DMS53 treated with DMSO at 0.1 percent for 48 hours (cell line): Measurements from ENCODE around the gene LSR.
"Not testable (repeated sequence)": the region's sequence is repeated elsewhere in the genome, so short reads cannot be mapped to it uniquely, and the experiment has no call there.

Experiments
- DNase-seq: peaks from one replicate; lab custom pipeline; 2025; ENCODE audit not compliant: unreplicated experiment; lab: John Stamatoyannopoulos, UW

The LSR gene

GRCh38 chr19:35284153-35285094 lies 35.6 kb downstream of the LSR start:
- DNase-seq, result no peak

- DNase-seq, result no peak
These were observed 36.3 kb downstream of the LSR start for GRCh38 chr19:35285095-35285449.

DNA sequence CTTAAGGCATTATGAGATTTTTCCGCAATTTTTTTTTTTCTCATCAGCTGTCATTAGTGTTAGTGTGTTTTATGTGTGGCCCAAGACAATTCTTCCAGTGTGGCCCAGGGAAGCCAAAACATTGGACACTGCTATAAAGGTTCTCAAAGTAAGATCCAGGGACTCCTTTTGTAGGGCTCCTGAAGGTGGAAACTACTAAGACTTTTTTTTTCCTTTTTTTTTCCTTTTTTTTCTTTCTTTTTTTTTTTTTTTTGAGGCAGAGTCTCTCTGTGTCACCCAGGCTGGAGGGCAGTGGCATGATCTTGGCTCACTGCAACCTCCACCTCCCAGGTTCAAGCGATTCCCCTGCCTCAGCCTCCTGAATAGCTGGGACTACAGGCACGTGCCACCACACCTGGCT lies 36.7 kb downstream of the LSR start:
- not testable (repeated sequence) for DNase-seq

- DNase-seq, result not testable (repeated sequence)
These were observed 37.3 kb downstream of the LSR start for GRCh38 chr19:35286101-35286500.

GRCh38 chr19:35287713-35288112 lies 38.9 kb downstream of the LSR start:
- no peak for DNase-seq

- no peak for DNase-seq
These were observed 39.5 kb downstream of the LSR start for GRCh38 chr19:35288331-35288730.

GRCh38 chr19:35288906-35289305 lies 40.1 kb downstream of the LSR start:
- no peak for DNase-seq

DNA sequence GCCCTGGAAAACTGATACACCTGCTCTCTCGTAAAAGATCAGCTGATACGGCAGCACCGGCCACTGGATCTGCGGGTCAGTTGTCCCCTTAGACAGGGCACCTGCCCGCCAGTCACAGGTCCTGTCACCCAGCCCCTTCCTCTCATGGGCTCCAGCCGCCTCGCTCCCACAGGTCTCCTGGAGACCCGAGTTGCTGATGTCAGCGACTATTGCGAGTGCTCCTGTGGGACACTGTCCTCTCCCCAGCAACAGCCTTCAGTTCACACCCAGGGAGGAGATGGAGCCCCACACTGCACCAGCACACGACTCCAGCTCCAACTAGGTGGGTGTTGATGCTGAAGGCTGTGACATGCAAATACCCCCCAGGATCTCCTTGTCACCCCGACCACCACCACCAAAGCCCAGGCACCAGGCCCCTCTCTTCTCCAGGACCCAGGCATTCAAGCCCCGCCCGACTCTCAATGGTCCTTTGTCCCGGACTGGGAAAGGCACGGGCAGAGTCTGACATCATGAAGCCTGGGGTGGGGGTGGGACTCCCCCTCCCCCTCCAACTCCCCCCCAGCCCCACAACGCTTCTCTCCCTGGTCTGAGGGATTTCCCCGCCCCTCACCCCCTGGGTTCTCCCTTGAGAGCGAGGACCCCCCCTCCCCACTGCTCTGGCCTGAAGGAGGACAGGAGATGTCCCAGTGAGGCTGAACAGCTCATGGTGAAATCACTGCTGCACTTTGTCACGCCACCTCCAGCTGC lies 41.8 kb downstream of the LSR start:
- DNase-seq, result no peak

GRCh38 chr19:35291259-35291658 lies 42.5 kb downstream of the LSR start:
- no peak for DNase-seq

DNA sequence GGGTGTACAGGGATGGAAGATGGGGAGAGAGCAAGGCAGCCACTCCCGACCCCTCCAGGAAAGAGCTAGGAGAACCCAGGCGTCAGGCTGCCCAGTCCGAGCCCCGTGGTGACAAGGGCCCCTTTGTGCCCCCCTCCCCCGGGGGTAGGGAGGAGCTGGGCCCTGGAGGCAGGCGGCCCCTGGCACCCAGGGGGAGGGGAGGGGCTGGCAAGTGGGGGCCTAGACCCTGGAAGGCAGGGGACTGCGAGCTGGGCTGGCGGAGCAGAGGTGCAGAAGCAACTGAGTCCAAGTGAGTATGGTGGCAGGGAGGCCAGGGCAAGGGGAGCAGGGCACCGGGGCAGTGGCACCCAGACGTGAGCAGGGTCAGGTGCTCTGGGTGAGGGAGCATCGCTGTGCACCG lies 43.1 kb downstream of the LSR start, which contains the start of gene MAG:
MAG (plus strand) TSS at position 246 of the 400 bp plus-strand sequence. CDS start 3,248 bp downstream, outside the sequence.
- DNase-seq, result no peak

GRCh38 chr19:35292421-35293362 lies 43.9 kb downstream of the LSR start:
- DNase-seq, result peak; percentile 73

GRCh38 chr19:35293363-35293739 lies 44.5 kb downstream of the LSR start:
- DNase-seq, result no peak

DNA sequence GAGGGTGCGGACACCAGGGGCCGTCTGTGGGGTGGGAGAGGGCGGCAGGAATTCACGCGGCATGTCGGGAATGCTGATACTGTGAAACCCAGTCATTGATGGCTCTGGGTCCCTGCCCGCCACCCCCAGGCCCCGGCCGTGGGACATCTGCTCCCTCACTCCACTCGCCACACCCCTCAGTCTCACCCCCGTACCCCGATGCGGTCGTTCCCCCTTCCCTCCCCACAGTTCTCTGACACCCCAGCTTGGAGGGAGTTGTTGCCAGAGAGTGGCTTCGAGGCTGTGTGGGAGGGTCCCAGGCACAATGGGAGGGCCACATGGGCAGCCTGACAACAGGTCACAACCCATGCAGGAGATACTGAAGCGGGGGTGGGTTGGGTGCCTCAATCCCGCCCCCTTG lies 45.0 kb downstream of the LSR start:
- DNase-seq, result no peak

DNA sequence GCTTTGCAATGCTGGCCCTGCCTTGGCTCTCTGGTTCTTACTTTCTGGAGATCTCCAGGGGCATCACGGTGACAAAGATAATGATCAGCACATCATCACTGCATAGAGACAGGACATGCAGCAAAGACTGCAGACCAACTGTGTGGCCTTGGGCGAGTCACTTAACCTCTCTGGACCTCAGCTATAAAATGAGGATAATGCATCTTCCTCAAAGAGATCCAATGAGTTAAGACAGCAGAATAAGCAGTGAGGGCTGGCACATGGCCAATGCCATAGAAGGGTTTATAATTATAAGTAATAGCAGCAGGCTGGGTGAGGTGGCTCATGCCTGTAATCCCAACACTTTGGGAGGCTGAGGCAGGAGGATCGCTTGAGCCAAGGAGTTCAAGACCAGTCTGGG lies 45.5 kb downstream of the LSR start:
- no peak for DNase-seq

DNA sequence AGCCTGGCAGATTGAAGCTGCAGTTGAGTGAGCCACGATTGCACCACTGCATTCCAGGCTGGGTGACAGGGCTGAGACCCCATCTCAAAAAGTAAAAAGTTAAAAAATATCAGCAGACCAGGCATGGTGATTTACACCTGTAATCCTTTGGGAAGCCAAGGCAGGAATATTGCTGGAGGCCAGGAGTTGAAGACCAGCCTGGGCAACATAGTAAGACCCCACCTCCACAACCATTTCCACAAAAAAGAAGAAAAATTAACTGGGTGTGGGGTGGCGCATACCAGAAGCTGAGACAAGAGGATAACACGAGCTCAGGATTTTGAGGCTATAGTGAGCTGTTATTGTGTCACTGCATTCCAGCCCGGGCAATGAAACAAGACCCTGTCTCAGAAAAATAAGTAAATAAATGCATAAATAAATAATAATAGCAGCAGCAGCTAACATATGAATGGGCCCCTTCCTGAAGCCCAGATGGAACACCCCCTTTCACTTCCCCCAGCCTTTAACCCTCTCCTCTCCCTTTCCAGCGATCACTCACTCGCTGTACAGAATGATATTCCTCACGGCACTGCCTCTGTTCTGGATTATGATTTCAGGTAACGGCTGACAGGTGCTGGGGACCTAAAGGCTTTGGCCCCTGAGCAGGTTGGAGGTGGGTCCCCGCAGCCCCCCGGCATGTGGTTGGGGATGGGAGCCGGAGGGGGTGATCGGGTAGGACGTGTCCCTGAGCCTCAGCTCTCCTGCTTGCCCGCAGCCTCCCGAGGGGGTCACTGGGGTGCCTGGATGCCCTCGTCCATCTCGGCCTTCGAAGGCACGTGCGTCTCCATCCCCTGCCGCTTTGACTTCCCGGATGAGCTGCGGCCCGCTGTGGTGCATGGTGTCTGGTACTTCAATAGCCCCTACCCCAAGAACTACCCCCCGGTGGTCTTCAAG lies 46.3 kb downstream of the LSR start:
- no peak for DNase-seq

DNA sequence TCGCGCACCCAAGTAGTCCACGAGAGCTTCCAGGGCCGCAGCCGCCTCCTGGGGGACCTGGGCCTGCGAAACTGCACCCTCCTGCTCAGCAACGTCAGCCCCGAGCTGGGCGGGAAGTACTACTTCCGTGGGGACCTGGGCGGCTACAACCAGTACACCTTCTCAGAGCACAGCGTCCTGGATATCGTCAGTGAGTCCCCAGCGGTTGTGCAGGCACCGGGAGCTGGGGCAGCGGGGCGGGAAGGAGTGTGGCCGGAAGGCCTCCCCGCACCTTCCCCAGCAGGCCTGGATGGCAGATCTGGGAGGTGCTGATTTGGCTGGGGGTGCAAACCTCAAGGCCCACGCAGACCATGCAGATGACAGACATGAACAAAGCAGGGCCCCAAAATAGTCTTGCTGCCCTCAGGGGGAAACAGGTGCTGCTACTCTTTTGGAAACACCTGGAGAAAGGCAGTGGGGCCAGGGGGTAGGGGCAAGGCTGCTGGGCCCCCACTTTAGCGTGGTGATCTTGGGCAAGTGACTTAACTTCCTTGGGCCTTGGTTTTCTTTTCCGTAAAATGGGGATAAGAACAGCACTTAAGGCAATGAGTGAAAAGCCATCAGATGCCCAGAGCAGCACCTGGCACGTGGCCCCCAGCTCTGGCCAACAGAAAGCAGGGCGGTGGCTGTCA lies 47.1 kb downstream of the LSR start:
- no peak for DNase-seq

GRCh38 chr19:35296644-35297514 lies 48.1 kb downstream of the LSR start:
- no peak for DNase-seq

DNA sequence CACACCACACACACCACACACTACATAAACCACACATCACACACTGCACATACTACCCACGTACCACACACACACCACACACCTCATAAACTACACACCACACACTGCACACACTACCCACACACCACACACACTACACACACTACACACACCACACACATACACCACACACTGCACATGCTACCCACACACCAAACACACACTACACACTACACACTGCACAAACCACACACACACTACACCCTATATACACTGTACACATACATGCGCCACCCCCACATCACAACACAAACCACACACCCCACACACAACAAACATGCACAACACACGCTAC lies 48.7 kb downstream of the LSR start:
- DNase-seq, result no peak

DNA sequence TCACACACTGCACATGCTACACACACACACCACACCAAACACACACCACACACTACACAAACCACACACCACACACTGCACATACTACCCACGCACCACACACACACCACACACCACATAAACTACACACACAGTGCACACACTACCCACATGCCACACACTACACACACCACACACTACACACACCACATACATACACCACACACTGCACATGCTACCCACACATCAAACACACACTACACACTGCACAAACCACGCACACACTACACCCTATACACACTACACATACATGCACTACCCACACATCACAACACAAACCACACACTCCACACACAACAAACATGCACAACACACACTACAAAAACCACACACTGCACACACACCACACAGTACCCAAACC lies 49.1 kb downstream of the LSR start:
- DNase-seq, result no peak
